Stimulated activated CD4-positive, alpha-beta T cell treated with anti-CD3 and anti-CD28 coated beads, Interleukin-12 subunit alpha, Interleukin-12 subunit beta, amount 100 ng/mL, for 48 hours (primary cell): ENCODE data around the gene NDE1.

Source experiments
- DNase-seq, 3 donors: peaks; one replicate each; pipeline ENCODE4 v3.0.0-alpha.2; 2020; ENCODE audit warnings: low read depth in 2 of 3, low spot score in 1 of 3

NDE1 gene

DNA sequence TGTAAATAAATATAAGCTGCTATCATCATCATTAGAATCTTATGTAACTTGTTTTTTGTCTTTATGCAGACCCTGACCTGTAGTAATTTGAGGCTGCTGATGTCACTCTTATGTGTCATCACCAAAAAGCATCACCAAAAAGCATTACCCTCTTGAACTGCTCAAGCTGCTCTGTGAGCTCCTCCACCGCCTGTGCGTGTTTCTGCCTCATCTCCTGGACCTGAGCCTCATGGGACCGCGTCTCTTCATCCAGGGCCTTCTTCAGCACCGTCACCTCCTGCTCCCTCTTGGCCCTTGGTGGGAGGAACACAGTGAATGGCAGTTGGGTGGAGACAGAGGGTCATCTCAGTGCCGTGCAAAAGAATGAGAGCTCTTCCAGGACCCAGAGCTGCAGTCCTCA lies 82.4 kb downstream of the NDE1 start:
- no peak for DNase-seq

- DNase-seq, result no peak
Measured at GRCh38 chr16:15735610-15736009, 85.6 kb downstream of the NDE1 start.

DNA sequence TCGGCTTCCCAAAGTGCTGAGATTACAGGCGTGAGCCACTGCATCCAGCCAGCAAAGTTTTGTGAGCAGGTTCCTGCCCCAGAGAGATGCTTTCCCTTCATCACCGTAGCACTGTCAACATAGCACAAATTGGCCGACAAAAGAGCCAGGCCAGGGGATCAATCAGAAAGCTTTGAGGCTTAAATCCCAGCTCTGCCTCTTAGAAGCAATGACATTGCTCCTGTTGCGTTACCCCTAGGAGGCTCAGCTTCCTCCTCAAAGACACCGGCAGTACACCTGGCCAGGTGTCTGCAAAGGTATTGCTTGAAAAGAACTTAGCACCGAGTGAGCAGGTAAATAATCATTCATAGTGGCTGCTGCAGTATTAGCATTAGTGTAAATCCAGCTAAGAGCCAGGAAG lies 86.5 kb downstream of the NDE1 start:
- DNase-seq, result no peak

DNA sequence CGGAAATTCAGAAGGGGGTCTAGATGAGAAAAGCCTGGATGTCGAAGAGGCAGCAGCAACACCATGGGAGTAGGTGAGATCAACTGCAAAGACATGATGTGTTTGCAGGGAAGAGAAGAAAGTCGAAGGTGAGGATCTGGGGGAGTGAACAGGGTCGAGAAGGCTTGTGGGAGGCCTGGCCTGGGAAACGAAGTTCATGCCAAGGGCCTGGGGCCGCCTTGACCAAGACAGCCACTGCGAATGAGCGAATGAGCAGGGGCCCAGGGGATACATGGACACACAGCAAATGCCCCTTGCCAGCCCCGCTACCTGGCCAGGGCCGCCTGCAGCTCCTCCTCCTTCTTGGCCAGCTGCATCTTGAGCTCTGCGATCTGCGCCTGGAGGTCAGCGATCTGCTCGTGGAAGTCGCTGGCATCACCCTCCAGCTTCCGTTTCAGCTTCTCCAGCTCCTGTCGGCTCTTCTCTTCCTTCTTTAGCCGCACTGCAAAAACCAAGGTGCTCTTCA lies 87.1 kb downstream of the NDE1 start:
- DNase-seq, result no peak

- DNase-seq, result no peak
Measured at GRCh38 chr16:15739464-15739863, 89.4 kb downstream of the NDE1 start.

- no peak for DNase-seq
Measured at GRCh38 chr16:15739950-15740349, 89.9 kb downstream of the NDE1 start.

GRCh38 chr16:15741207-15741871 lies 91.3 kb downstream of the NDE1 start:
- DNase-seq, result no peak

DNA sequence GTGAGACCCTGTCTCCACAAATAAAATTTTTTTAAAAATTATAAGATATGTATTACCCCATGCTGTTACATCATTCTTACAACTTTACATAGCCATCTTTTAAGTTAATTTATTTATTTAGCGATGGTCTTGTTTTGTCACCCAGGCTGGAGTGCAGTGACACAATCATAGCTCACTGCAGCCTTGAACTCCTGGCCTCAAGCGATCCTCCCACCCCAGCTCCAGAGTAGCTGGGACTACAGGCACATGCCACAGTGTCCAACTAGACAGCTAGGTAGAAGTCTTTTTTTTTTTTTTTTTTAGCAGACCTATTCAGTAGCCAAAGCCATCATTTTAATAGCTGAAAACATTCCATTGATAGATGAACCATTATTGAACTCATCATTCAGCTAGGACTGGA lies 92.7 kb downstream of the NDE1 start:
- DNase-seq, result no peak

GRCh38 chr16:15743657-15744056 lies 93.6 kb downstream of the NDE1 start:
- DNase-seq, result no peak

DNA sequence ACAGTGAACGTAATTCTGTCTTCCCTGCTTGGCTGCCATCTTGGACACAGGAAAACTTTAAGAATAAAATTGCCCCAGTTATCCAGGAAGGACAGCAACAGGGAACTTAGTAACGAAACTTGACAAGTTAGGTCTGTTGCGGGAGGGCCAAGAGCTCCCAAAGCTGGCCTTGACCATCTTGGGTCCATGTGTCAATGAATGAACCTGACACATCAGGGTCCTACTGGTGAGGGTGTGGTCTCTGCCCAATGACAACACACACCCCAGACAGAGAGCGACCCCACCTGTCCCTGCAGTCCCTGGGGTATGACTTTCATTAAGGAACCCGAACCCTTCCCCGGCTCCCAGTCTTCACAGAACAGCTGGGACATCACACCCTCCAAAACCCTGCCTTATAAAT lies 96.3 kb downstream of the NDE1 start:
- DNase-seq, result no peak

- no peak for DNase-seq
Measured at GRCh38 chr16:15747937-15748336, 97.9 kb downstream of the NDE1 start.

DNA sequence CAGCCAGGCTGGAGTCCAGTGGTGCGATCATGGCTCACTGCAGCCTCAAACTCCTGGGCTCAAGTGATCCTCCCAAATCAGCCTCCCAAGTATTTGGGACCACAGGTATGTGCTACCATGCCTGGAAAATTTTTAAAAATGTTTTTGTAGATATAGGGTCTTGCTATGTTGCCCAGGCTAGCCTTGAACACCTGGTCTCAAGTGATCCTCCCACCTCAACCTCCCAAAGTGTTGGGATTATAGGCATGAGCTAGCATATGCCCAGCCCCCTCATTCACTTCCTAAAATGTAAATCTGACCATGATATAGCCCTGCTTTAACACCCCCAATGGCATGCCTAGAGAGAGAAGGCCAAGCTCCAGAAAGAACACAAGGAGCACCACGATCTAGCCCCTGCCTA lies 98.6 kb downstream of the NDE1 start:
- no peak for DNase-seq

DNA sequence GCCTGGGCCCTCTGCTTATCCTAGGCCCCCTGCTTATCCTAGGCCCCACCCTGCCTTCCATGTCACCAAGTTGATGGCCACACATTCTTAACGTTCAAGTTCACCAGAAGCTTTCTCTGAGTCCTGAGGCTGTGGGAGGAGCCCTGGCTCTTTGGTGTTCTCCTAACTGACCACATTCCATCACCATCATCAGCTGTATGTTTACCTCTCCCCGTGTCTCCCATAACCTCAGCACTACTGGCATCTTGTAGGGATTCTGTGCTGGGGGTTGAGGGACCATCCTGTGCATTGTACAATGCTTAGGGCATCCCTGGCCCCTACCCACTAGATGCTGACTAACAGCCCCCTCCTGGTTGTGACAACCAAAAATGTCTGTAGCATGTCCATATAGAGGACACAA lies 99.3 kb downstream of the NDE1 start:
- no peak for DNase-seq

GRCh38 chr16:15749985-15750384 lies 99.9 kb downstream of the NDE1 start:
- no peak for DNase-seq

- DNase-seq, result no peak
Measured at GRCh38 chr16:15751940-15752339, 101.9 kb downstream of the NDE1 start.

GRCh38 chr16:15752717-15753488 lies 102.9 kb downstream of the NDE1 start:
- DNase-seq, result no peak

DNA sequence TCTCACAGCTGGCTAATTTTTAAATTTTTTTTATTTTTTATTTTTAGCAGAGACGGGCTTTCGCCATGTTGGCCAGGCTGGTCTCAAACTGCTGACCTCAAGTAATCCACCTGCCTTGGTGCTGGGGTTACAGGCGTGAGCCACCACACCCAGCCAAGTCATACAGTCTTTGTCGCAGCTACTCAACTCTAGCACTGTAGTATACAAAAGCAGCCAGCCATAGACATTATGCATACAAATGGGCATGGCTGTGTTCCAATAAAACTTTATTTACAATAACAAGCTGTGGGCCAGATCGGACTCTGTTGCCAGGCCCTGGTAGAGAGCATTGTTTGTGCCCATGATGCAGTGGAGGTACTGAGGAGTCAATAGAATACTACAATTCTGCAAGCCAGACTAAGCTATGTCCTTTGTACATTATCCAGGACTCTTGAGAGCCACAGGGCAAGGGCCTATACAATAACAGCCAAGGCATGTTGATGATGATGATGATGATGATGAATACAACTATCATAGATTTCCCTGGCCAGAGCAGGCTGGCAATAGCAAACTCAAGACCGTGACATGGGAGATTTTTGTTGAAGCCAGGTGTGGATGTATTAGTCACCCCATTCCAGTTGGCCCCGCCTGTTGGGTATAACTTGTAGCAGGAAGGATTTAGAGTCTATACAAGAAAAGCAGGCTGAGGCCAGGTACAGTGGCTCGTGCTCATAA lies 104.9 kb downstream of the NDE1 start:
- no peak for DNase-seq

- DNase-seq, result no peak
Measured at GRCh38 chr16:15757077-15757386, 107.0 kb downstream of the NDE1 start.

GRCh38 chr16:15757630-15758251 lies 107.7 kb downstream of the NDE1 start:
- DNase-seq, result no peak

DNA sequence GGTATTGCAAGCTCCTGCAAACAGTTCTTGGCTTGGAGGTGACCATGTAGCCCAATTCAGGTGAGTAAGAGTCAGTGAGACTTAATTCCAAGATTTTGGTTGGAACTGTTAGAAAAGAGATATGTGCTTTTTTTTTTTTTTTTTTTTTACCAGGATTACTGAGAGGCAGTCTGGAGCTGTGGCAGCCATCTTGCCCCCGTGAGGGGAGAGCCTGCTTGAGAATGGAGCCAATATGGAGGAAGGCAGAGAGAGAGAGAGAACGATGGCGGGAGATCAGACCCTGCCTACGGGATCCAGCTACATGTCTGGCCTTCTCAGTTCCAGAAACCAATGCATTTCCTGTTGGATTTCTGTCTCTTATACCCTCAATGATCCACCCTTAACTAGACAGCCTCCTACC lies 109.0 kb downstream of the NDE1 start:
- no peak for DNase-seq

- DNase-seq, result no peak
Measured at GRCh38 chr16:15760129-15760528, 110.1 kb downstream of the NDE1 start.

GRCh38 chr16:15764112-15764511 lies 114.1 kb downstream of the NDE1 start:
- DNase-seq, result no peak
